ENCODE data around the gene KIAA2012.

Gene KIAA2012

GRCh38 chr2:202099515-202099914 is 26.5 kb downstream of the KIAA2012 start:
- no peak for DNase-seq
- Histone ChIP-seq H3K4me3 (ENCODE audit: insufficient read depth, low read depth, low read length, poor library complexity, severe bottlenecking) (no peak overlapping the region), H3K36me3 (ENCODE audit: control insufficient read depth, insufficient read depth, low read length) (no peaks in the 10 kb centered on the region)

GRCh38 chr2:202100176-202100575 is 27.1 kb downstream of the KIAA2012 start:
- Histone ChIP-seq H3K4me1 (ENCODE audit: control insufficient read depth, insufficient read depth, low read length, poor library complexity, severe bottlenecking) (no peaks in the 10 kb centered on the region), H3K36me3 (ENCODE audit: control insufficient read depth, insufficient read depth, low read length) (no peaks in the 10 kb centered on the region), H3K27ac (ENCODE audit: insufficient read depth, low read length, poor library complexity, severe bottlenecking) (no peak overlapping the region), H3K4me3 (ENCODE audit: insufficient read depth, low read depth, low read length, poor library complexity, severe bottlenecking) (no peak overlapping the region), H3K9me3 (ENCODE audit: control insufficient read depth, low read length) (no peaks in the 10 kb centered on the region), H3K27me3 (replicated peaks; ENCODE audit: control insufficient read depth, insufficient read depth, low read length, poor library complexity, severe bottlenecking) (no peaks in the 10 kb centered on the region)
- DNase-seq: no peak

More at GRCh38 chr2:202099515-202099914, 26.5 kb downstream of the KIAA2012 start:
- no peaks in the 10 kb centered on the region for H3K27me3 ChIP-seq (replicated peaks; ENCODE audit: control insufficient read depth, insufficient read depth, low read length, poor library complexity, severe bottlenecking)
- no peak overlapping the region for H3K27ac ChIP-seq (ENCODE audit: insufficient read depth, low read length, poor library complexity, severe bottlenecking)
- no peaks in the 10 kb centered on the region for H3K9me3 ChIP-seq (ENCODE audit: control insufficient read depth, low read length)
- H3K4me1 ChIP-seq (ENCODE audit: control insufficient read depth, insufficient read depth, low read length, poor library complexity, severe bottlenecking): no peaks in the 10 kb centered on the region

GRCh38 chr2:202101026-202101579 is 28.0 kb downstream of the KIAA2012 start:
- H3K4me3 ChIP-seq (ENCODE audit: insufficient read depth, low read depth, low read length, poor library complexity, severe bottlenecking): no peak overlapping the region
- H3K9me3 ChIP-seq (ENCODE audit: control insufficient read depth, low read length): no peaks in the 10 kb centered on the region
- no peaks in the 10 kb centered on the region for H3K36me3 ChIP-seq (ENCODE audit: control insufficient read depth, insufficient read depth, low read length)
- no peak for DNase-seq
- no peak overlapping the region for H3K27ac ChIP-seq (ENCODE audit: insufficient read depth, low read length, poor library complexity, severe bottlenecking)
- H3K27me3 ChIP-seq (replicated peaks; ENCODE audit: control insufficient read depth, insufficient read depth, low read length, poor library complexity, severe bottlenecking): no peaks in the 10 kb centered on the region
- H3K4me1 ChIP-seq (ENCODE audit: control insufficient read depth, insufficient read depth, low read length, poor library complexity, severe bottlenecking): no peaks in the 10 kb centered on the region

- DNase-seq: no peak
- no peaks in the 10 kb centered on the region for H3K36me3 ChIP-seq (ENCODE audit: control insufficient read depth, insufficient read depth, low read length)
- H3K27me3 ChIP-seq (replicated peaks; ENCODE audit: control insufficient read depth, insufficient read depth, low read length, poor library complexity, severe bottlenecking): no peaks in the 10 kb centered on the region
- no peak overlapping the region for H3K4me3 ChIP-seq (ENCODE audit: insufficient read depth, low read depth, low read length, poor library complexity, severe bottlenecking)
- no peak overlapping the region for H3K27ac ChIP-seq (ENCODE audit: insufficient read depth, low read length, poor library complexity, severe bottlenecking)
- H3K4me1 ChIP-seq (ENCODE audit: control insufficient read depth, insufficient read depth, low read length, poor library complexity, severe bottlenecking): no peaks in the 10 kb centered on the region
- no peaks in the 10 kb centered on the region for H3K9me3 ChIP-seq (ENCODE audit: control insufficient read depth, low read length)
These were observed 29.5 kb downstream of the KIAA2012 start for GRCh38 chr2:202102425-202103000.

GRCh38 chr2:202104286-202104870 is 31.3 kb downstream of the KIAA2012 start:
- Histone ChIP-seq H3K27me3 (replicated peaks; ENCODE audit: control insufficient read depth, insufficient read depth, low read length, poor library complexity, severe bottlenecking) (no peaks in the 10 kb centered on the region), H3K4me3 (ENCODE audit: insufficient read depth, low read depth, low read length, poor library complexity, severe bottlenecking) (no peak overlapping the region), H3K27ac (ENCODE audit: insufficient read depth, low read length, poor library complexity, severe bottlenecking) (no peak overlapping the region), H3K36me3 (ENCODE audit: control insufficient read depth, insufficient read depth, low read length) (no peaks in the 10 kb centered on the region), H3K9me3 (ENCODE audit: control insufficient read depth, low read length) (no peaks in the 10 kb centered on the region), H3K4me1 (ENCODE audit: control insufficient read depth, insufficient read depth, low read length, poor library complexity, severe bottlenecking) (no peaks in the 10 kb centered on the region)
- DNase-seq: no peak

GRCh38 chr2:202105025-202105424 is 32.0 kb downstream of the KIAA2012 start:
- H3K4me3 ChIP-seq (ENCODE audit: insufficient read depth, low read depth, low read length, poor library complexity, severe bottlenecking): no peak overlapping the region
- H3K36me3 ChIP-seq (ENCODE audit: control insufficient read depth, insufficient read depth, low read length): no peaks in the 10 kb centered on the region
- H3K9me3 ChIP-seq (ENCODE audit: control insufficient read depth, low read length): no peaks in the 10 kb centered on the region
- H3K27ac ChIP-seq (ENCODE audit: insufficient read depth, low read length, poor library complexity, severe bottlenecking): no peak overlapping the region
- no peak for DNase-seq
- H3K27me3 ChIP-seq (replicated peaks; ENCODE audit: control insufficient read depth, insufficient read depth, low read length, poor library complexity, severe bottlenecking): no peaks in the 10 kb centered on the region
- H3K4me1 ChIP-seq (ENCODE audit: control insufficient read depth, insufficient read depth, low read length, poor library complexity, severe bottlenecking): no peaks in the 10 kb centered on the region

- H3K4me1 ChIP-seq (ENCODE audit: control insufficient read depth, insufficient read depth, low read length, poor library complexity, severe bottlenecking): no peaks in the 10 kb centered on the region
These were observed 35.3 kb downstream of the KIAA2012 start for GRCh38 chr2:202108345-202108744.

GRCh38 chr2:202109139-202109736 is 36.2 kb downstream of the KIAA2012 start:
- Histone ChIP-seq H3K27me3 (replicated peaks; ENCODE audit: control insufficient read depth, insufficient read depth, low read length, poor library complexity, severe bottlenecking) (no peaks in the 10 kb centered on the region), H3K36me3 (ENCODE audit: control insufficient read depth, insufficient read depth, low read length) (no peaks in the 10 kb centered on the region), H3K4me1 (ENCODE audit: control insufficient read depth, insufficient read depth, low read length, poor library complexity, severe bottlenecking) (no peaks in the 10 kb centered on the region), H3K4me3 (ENCODE audit: insufficient read depth, low read depth, low read length, poor library complexity, severe bottlenecking) (no peak overlapping the region), H3K27ac (ENCODE audit: insufficient read depth, low read length, poor library complexity, severe bottlenecking) (no peak overlapping the region), H3K9me3 (ENCODE audit: control insufficient read depth, low read length) (no peaks in the 10 kb centered on the region)
- DNase-seq: no peak

More at GRCh38 chr2:202108345-202108744, 35.3 kb downstream of the KIAA2012 start:
- H3K9me3 ChIP-seq (ENCODE audit: control insufficient read depth, low read length): no peaks in the 10 kb centered on the region
- no peaks in the 10 kb centered on the region for H3K27me3 ChIP-seq (replicated peaks; ENCODE audit: control insufficient read depth, insufficient read depth, low read length, poor library complexity, severe bottlenecking)
- no peak for DNase-seq
- H3K27ac ChIP-seq (ENCODE audit: insufficient read depth, low read length, poor library complexity, severe bottlenecking): no peak overlapping the region
- no peak overlapping the region for H3K4me3 ChIP-seq (ENCODE audit: insufficient read depth, low read depth, low read length, poor library complexity, severe bottlenecking)
- no peaks in the 10 kb centered on the region for H3K36me3 ChIP-seq (ENCODE audit: control insufficient read depth, insufficient read depth, low read length)

GRCh38 chr2:202109737-202110184 is 36.7 kb downstream of the KIAA2012 start:
- no peak for DNase-seq
- Histone ChIP-seq H3K36me3 (ENCODE audit: control insufficient read depth, insufficient read depth, low read length) (no peaks in the 10 kb centered on the region), H3K27ac (ENCODE audit: insufficient read depth, low read length, poor library complexity, severe bottlenecking) (no peak overlapping the region), H3K27me3 (replicated peaks; ENCODE audit: control insufficient read depth, insufficient read depth, low read length, poor library complexity, severe bottlenecking) (no peaks in the 10 kb centered on the region), H3K4me3 (ENCODE audit: insufficient read depth, low read depth, low read length, poor library complexity, severe bottlenecking) (no peak overlapping the region), H3K9me3 (ENCODE audit: control insufficient read depth, low read length) (no peaks in the 10 kb centered on the region), H3K4me1 (ENCODE audit: control insufficient read depth, insufficient read depth, low read length, poor library complexity, severe bottlenecking) (no peaks in the 10 kb centered on the region)

GRCh38 chr2:202110491-202110890 is 37.4 kb downstream of the KIAA2012 start:
- Histone ChIP-seq H3K4me1 (ENCODE audit: control insufficient read depth, insufficient read depth, low read length, poor library complexity, severe bottlenecking) (no peaks in the 10 kb centered on the region), H3K27ac (ENCODE audit: insufficient read depth, low read length, poor library complexity, severe bottlenecking) (no peak overlapping the region), H3K9me3 (ENCODE audit: control insufficient read depth, low read length) (no peaks in the 10 kb centered on the region), H3K27me3 (replicated peaks; ENCODE audit: control insufficient read depth, insufficient read depth, low read length, poor library complexity, severe bottlenecking) (peaks cover 2% of the 10 kb centered on the region), H3K36me3 (ENCODE audit: control insufficient read depth, insufficient read depth, low read length) (no peaks in the 10 kb centered on the region), H3K4me3 (ENCODE audit: insufficient read depth, low read depth, low read length, poor library complexity, severe bottlenecking) (no peak overlapping the region)
- DNase-seq: no peak

All from effector memory CD4-positive, alpha-beta T cell (primary cell).